ENCODE data around the gene KDR. TPM values are rescaled to one million over a fixed set of nuclear protein-coding genes. Genes with fewer than 3 reads are reported as not detected.

Gene KDR
- total RNA-seq, 1 donor from 2014 or later = not detected

- no peak overlapping the region for H3K4me3 Mint-ChIP-seq
- no peaks in the 10 kb centered on the region for H3K9me3 Mint-ChIP-seq
- no peak overlapping the region for H3K27ac Mint-ChIP-seq
- H3K36me3 Mint-ChIP-seq (ENCODE audit: low read depth) = no peaks in the 10 kb centered on the region
- intact Hi-C loops (cut with micrococcal nuclease) = no loop called here
- no peak for DNase-seq (ENCODE audit: low spot score)
- H3K27me3 Mint-ChIP-seq (ENCODE audit: insufficient read depth) = peaks cover 5% of the 10 kb centered on the region
- no peaks in the 10 kb centered on the region for H3K4me1 Mint-ChIP-seq (ENCODE audit: low read depth)
Observed at GRCh38 chr4:55029821-55030503, 95.4 kb downstream of the KDR start.

DNA sequence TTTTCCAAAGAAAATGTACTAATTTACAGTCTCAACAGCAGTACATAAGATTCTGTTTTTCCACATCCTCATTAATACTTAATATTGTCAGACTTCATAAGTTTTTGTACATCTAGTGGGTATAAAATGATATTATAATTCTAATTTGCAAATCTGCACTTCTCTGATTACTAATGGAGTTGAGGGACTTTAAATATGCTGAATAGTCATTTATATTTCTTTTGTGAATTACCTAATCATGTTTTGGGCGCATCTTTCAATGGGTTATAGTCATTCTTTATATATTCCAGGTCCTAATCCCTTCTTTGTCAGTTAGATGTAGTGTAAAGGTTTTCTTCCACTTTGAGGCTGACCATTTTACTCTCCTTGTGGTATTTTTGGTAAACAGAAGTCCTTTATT is 96.1 kb downstream of the KDR start:
- no peak overlapping the region for H3K4me3 Mint-ChIP-seq
- H3K27me3 Mint-ChIP-seq (ENCODE audit: insufficient read depth) = peaks cover 4% of the 10 kb centered on the region
- intact Hi-C loops (cut with micrococcal nuclease) = no loop called here
- no peaks in the 10 kb centered on the region for H3K36me3 Mint-ChIP-seq (ENCODE audit: low read depth)
- H3K9me3 Mint-ChIP-seq = no peaks in the 10 kb centered on the region
- DNase-seq (ENCODE audit: low spot score) = no peak
- no peaks in the 10 kb centered on the region for H3K4me1 Mint-ChIP-seq (ENCODE audit: low read depth)
- H3K27ac Mint-ChIP-seq = no peak overlapping the region

Other genes with a start within 250 kb of the KDR start
- gene SRD5A3, start 220.6 kb upstream of the KDR start, total RNA-seq = 32.4 and 33.2 TPM in 2 replicates